ENCODE measurements around the gene CFAP70.
"Not testable (repeated sequence)": the region's sequence is repeated elsewhere in the genome, so short reads cannot be mapped to it uniquely, and the experiment has no call there.

CFAP70 gene

GRCh38 chr10:73307203-73307800 lies 51.4 kb downstream of the CFAP70 start:
- H3K4me3 ChIP-seq (ENCODE audit: low read length), result no peak overlapping the region
- no peak for TF ChIP-seq ZNF274 (IDR thresholded peaks at IDR 0.05; ENCODE audit: low read depth, low read length)

GRCh38 chr10:73306171-73306708 lies 52.4 kb downstream of the CFAP70 start:
- no peak overlapping the region for H3K4me3 ChIP-seq (ENCODE audit: low read length)
- TF ChIP-seq ZNF274 (IDR thresholded peaks at IDR 0.05; ENCODE audit: low read depth, low read length), result no peak

GRCh38 chr10:73296946-73297345 lies 61.7 kb downstream of the CFAP70 start:
- TF ChIP-seq ZNF274 (IDR thresholded peaks at IDR 0.05; ENCODE audit: low read depth, low read length), result no peak
- H3K4me3 ChIP-seq (ENCODE audit: low read length), result no peak overlapping the region

GRCh38 chr10:73293461-73293860 lies 65.2 kb downstream of the CFAP70 start:
- no peak overlapping the region for H3K4me3 ChIP-seq (ENCODE audit: low read length)
- no peak for TF ChIP-seq ZNF274 (IDR thresholded peaks at IDR 0.05; ENCODE audit: low read depth, low read length)

- H3K4me3 ChIP-seq (ENCODE audit: low read length), result no peak overlapping the region
- no peak for TF ChIP-seq ZNF274 (IDR thresholded peaks at IDR 0.05; ENCODE audit: low read depth, low read length)
These were observed 68.7 kb downstream of the CFAP70 start for GRCh38 chr10:73289958-73290357.

GRCh38 chr10:73287441-73287840 lies 71.2 kb downstream of the CFAP70 start:
- no peak overlapping the region for H3K4me3 ChIP-seq (ENCODE audit: low read length)
- no peak for TF ChIP-seq ZNF274 (IDR thresholded peaks at IDR 0.05; ENCODE audit: low read depth, low read length)

- no peak overlapping the region for H3K4me3 ChIP-seq (ENCODE audit: low read length)
- no peak for TF ChIP-seq ZNF274 (IDR thresholded peaks at IDR 0.05; ENCODE audit: low read depth, low read length)
These were observed 77.6 kb downstream of the CFAP70 start for GRCh38 chr10:73281097-73281496.

GRCh38 chr10:73264423-73264822 lies 94.2 kb downstream of the CFAP70 start:
- H3K4me3 ChIP-seq (ENCODE audit: low read length), result no peak overlapping the region
- no peak for TF ChIP-seq ZNF274 (IDR thresholded peaks at IDR 0.05; ENCODE audit: low read depth, low read length)

GRCh38 chr10:73263693-73264347 lies 94.8 kb downstream of the CFAP70 start:
- H3K4me3 ChIP-seq (ENCODE audit: low read length), result no peak overlapping the region
- TF ChIP-seq ZNF274 (IDR thresholded peaks at IDR 0.05; ENCODE audit: low read depth, low read length), result no peak

GRCh38 chr10:73262880-73263555 lies 95.6 kb downstream of the CFAP70 start:
- no peak for TF ChIP-seq ZNF274 (IDR thresholded peaks at IDR 0.05; ENCODE audit: low read depth, low read length)

GRCh38 chr10:73262105-73262730 lies 96.4 kb downstream of the CFAP70 start:
- TF ChIP-seq ZNF274 (IDR thresholded peaks at IDR 0.05; ENCODE audit: low read depth, low read length), result no peak

More at GRCh38 chr10:73262880-73263555, 95.6 kb downstream of the CFAP70 start:
- no peak overlapping the region for H3K4me3 ChIP-seq (ENCODE audit: low read length)

GRCh38 chr10:73261362-73261995 lies 97.2 kb downstream of the CFAP70 start:
- TF ChIP-seq ZNF274 (IDR thresholded peaks at IDR 0.05; ENCODE audit: low read depth, low read length), result no peak
- no peak overlapping the region for H3K4me3 ChIP-seq (ENCODE audit: low read length)

More at GRCh38 chr10:73262105-73262730, 96.4 kb downstream of the CFAP70 start:
- no peak overlapping the region for H3K4me3 ChIP-seq (ENCODE audit: low read length)

- not testable (repeated sequence) for H3K4me3 ChIP-seq (ENCODE audit: low read length)
These were observed 100.1 kb downstream of the CFAP70 start for GRCh38 chr10:73258612-73259011.

GRCh38 chr10:73253225-73253555 lies 105.5 kb downstream of the CFAP70 start:
- no peak for TF ChIP-seq ZNF274 (IDR thresholded peaks at IDR 0.05; ENCODE audit: low read depth, low read length)
- H3K4me3 ChIP-seq (ENCODE audit: low read length), result peak overlapping the region; percentile 83

Measured in GM08714 (cell line).